Right lobe of liver (tissue), 4 donors: Measurements from ENCODE around the gene HIGD1A.

Source experiments
- POLR2A ChIP-seq: fragments of 450-650 bp; IDR thresholded peaks from one replicate; pipeline ENCODE4 v1.6.1; 2017; ENCODE audit warnings: antibody characterized with exemption, mild to moderate bottlenecking
- TF ChIP-seq, protein P1 (sequence below), 4 donors: fragments of 200-600 bp in 3 of 4; fragments of 450-650 bp in 1 of 4; IDR thresholded peaks; one replicate each; pipeline versions ENCODE4 v1.5.1 to v1.8.0; 2016 to 2022; ENCODE audit warnings: antibody characterized with exemption in 4 of 4, mild to moderate bottlenecking in 2 of 4
- donor health status: DM: no; HTN: no; CAD: no.
- donor health status: DM: no; HTN: no; CAD: no.
- donor health status: DM: no; HTN: yes; CAD: no.

- no peak for TF ChIP-seq POLR2A
- TF ChIP-seq, protein P1, sequence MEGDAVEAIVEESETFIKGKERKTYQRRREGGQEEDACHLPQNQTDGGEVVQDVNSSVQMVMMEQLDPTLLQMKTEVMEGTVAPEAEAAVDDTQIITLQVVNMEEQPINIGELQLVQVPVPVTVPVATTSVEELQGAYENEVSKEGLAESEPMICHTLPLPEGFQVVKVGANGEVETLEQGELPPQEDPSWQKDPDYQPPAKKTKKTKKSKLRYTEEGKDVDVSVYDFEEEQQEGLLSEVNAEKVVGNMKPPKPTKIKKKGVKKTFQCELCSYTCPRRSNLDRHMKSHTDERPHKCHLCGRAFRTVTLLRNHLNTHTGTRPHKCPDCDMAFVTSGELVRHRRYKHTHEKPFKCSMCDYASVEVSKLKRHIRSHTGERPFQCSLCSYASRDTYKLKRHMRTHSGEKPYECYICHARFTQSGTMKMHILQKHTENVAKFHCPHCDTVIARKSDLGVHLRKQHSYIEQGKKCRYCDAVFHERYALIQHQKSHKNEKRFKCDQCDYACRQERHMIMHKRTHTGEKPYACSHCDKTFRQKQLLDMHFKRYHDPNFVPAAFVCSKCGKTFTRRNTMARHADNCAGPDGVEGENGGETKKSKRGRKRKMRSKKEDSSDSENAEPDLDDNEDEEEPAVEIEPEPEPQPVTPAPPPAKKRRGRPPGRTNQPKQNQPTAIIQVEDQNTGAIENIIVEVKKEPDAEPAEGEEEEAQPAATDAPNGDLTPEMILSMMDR (IDR thresholded peaks at IDR 0.05): no peak
Measured at GRCh38 chr3:42786631-42787030, 17.7 kb downstream of the HIGD1A start.
